Measurements from ENCODE around the gene CCL19.
"Not testable (repeated sequence)": the region's sequence is repeated elsewhere in the genome, so short reads cannot be mapped to it uniquely, and the experiment has no call there.

CCL19 gene

GRCh38 chr9:34690983-34691935 is at the start of gene CCL19:
TSS of gene CCL19 (minus strand) at chr9:34691276. CDS start at chr9:34691139, 137 bp downstream.
- DNase-seq = no peak

GRCh38 chr9:34740176-34740575 is 49.1 kb upstream of the CCL19 start:
- not testable (repeated sequence) for DNase-seq

GRCh38 chr9:34737677-34738260 is 46.7 kb upstream of the CCL19 start:
- DNase-seq = no peak

- no peak for DNase-seq
These were observed 43.6 kb upstream of the CCL19 start for GRCh38 chr9:34734720-34735119.

- no peak for DNase-seq
These were observed 41.8 kb upstream of the CCL19 start for GRCh38 chr9:34732886-34733285.

GRCh38 chr9:34732478-34732877 is 41.4 kb upstream of the CCL19 start:
- no peak for DNase-seq

- DNase-seq = no peak
These were observed 32.1 kb upstream of the CCL19 start for GRCh38 chr9:34723141-34723540.

GRCh38 chr9:34719769-34720025 is 28.6 kb upstream of the CCL19 start:
- not testable (repeated sequence) for DNase-seq

- no peak for DNase-seq
These were observed 28.1 kb upstream of the CCL19 start for GRCh38 chr9:34719021-34719768.

GRCh38 chr9:34717996-34718614 is 27.0 kb upstream of the CCL19 start:
- DNase-seq = no peak

- DNase-seq = no peak
These were observed 25.6 kb upstream of the CCL19 start for GRCh38 chr9:34716711-34717110.

- DNase-seq = no peak
These were observed 24.7 kb upstream of the CCL19 start for GRCh38 chr9:34715639-34716215.

- DNase-seq = no peak
These were observed 22.9 kb upstream of the CCL19 start for GRCh38 chr9:34714007-34714406.

GRCh38 chr9:34712140-34712539 is 21.1 kb upstream of the CCL19 start:
- DNase-seq = no peak

GRCh38 chr9:34710023-34710422 is 18.9 kb upstream of the CCL19 start, which contains the start of gene CCL21:
TSS of gene CCL21 (minus strand) at chr9:34710136. CDS start at chr9:34710066, 70 bp downstream.
- DNase-seq = no peak

- no peak for DNase-seq
These were observed 18.3 kb upstream of the CCL19 start for GRCh38 chr9:34709196-34709978.

GRCh38 chr9:34707130-34707529 is 16.1 kb upstream of the CCL19 start:
- DNase-seq = no peak

- DNase-seq = peak; percentile 56 to 71 (median 66)
These were observed 11.0 kb upstream of the CCL19 start for GRCh38 chr9:34701769-34702736.

GRCh38 chr9:34701023-34701768 is 10.1 kb upstream of the CCL19 start:
- peak; percentile 49 to 70 (median 61) for DNase-seq

GRCh38 chr9:34694811-34695210 is 3.7 kb upstream of the CCL19 start:
- no peak for DNase-seq
